CD4-positive, alpha-beta T cell treated with Interleukin-15 for 1 hour (primary cell): ENCODE results near the gene SFXN1.

ENCODE experiments used
- DNase-seq: peaks from one replicate; pipeline ENCODE4 v3.0.0-alpha.2; 2020

The SFXN1 gene

GRCh38 chr5:175544108-175544511 lies 65.8 kb downstream of the SFXN1 start:
- no peak for DNase-seq

DNA sequence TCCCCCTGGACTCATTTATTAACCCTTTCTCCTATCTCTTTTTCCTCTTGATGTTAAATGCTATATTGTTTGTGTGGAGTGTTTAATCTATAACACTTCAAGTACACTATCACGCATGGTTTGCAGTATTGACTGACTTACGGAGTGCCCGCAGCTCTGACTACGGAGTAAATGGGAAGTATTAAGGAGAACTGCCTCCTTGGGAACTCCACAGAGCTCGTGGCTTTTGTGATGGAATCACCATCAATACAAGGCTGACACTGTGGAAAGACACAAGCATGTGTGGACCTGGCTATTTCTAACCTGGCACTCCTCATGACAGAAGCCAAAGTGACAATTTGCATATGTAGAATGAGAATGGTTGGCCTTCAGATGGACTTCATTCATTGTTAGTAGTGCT lies 66.2 kb downstream of the SFXN1 start:
- no peak for DNase-seq

DNA sequence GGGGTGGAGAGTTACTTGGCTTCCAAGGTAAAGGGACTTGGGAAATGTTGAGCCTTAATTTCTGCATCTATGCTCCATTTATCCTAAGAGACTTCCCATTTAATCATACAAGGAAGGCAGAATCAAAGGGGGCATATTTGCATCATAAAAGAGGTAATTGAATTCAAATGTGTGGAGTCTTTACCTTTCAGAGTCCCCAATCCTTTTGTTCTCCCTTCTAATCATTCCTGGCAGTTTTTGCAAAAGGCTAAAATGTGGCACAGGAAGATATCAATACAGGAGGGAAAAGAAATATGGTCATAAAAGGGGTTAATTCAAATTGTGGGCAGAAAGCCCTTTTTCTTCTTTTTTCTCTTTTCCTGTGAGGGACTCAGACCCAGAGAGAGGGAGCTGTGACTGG lies 69.5 kb downstream of the SFXN1 start:
- DNase-seq = no peak

DNA sequence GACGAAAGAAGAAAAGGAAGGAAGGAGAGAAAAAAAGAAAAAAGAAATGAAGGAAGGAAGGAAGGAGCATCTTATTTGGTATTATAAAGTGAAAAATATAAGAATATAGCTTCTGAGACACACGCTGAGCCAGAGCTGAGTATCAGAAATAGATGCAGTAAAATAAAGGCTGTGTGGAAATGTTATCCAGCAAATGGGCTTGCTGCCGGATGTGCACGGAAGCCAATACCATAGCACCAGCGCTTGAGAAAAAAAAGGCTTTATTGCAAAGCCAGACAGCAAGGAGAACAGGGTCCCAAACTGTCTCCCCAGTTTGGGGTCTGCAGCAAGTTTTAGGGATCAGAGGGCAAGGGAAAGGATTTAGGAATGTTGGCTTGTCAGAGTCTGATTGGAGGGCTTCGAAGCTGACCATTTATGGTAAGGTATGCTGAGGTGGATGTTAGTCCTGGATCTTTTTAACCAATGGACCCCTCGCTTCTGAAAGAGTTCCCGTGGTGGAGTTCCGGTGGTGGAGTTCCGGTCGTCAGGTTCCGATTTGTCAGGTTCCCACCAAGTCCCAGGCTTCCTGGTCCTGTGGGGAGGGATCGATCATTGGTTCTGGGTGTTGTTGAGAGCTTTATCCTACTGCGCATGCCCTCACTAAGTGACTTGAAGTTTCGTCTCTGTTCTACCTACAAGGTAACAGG lies 70.4 kb downstream of the SFXN1 start:
- no peak for DNase-seq

DNA sequence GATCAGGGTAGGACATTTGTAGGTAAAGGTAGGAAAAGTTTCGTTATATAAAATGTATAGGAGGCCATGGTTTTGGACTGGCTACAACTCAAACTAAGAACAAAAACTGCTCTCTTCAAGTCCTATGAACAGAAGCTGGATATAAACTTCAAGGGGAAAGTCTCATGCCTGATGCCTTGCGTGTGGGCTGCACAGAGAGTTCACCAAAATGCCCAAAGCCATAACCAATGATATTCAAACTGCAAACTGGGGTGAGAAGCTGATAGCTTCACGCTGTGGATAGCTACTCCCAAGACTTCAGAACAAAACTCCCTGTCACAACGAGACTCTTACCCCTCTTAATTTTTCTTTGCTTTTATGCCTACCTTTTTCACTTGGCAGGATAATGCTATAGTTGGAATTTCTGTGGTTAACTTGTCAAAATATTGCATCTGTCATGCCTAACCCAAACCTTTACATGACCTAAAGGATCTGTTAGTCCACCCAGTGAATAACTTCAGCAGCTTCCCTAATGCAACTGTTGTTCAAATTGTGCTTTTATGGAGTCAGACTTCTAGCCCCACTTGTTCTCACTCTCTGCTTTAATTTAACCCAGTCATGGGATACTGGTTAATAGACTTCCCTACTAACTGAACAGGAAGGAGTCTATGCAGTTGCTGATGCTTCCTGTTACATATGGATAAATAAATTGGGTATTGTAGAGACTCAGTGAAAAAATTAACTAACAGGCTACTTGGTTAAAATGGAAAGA lies 71.9 kb downstream of the SFXN1 start:
- DNase-seq = no peak

- no peak for DNase-seq
These were observed 72.9 kb downstream of the SFXN1 start for GRCh38 chr5:175551266-175551665.

GRCh38 chr5:175554296-175554695 lies 75.9 kb downstream of the SFXN1 start:
- no peak for DNase-seq

- DNase-seq = no peak
These were observed 76.9 kb downstream of the SFXN1 start for GRCh38 chr5:175555168-175555785.

DNA sequence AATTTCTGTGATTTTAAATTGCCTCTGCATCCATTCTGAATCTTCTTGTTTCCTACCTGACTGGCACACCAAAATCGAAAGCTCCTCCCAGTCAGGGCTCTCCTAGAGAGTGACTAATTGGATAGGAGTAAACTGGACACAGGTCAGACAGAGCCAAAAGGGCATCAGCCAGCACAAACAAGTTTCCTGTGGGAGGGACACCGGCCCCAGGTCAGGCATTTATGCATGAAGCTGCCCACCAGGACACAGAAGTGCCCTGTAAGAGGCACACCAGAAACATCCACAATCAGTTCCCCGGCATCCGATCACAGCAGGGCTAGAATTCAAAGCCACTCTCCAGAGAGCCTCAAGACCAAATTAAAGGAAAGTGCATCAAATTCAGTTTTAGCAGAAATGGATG lies 78.4 kb downstream of the SFXN1 start:
- no peak for DNase-seq

DNA sequence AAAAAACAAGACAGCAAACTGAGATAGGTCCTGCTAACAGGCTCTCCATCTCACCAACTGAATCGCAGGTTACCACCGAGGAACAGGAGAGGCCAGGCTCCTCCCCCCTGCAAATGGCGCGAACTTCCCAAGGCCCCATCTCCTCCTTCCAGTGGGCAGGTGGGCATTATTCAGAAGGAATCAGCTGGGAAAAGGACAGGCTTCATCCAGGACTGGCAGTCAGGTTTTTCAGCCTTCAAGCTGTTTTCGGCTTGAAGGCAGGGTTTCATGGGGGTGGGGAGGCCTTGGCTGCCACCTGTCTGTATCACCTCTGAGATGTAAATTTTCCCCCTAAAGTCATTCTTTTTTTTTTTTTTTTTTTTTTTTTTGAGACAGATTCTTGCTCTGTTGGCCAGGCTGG lies 79.4 kb downstream of the SFXN1 start:
- no peak for DNase-seq

- no peak for DNase-seq
These were observed 80.6 kb downstream of the SFXN1 start for GRCh38 chr5:175558801-175559480.

GRCh38 chr5:175560011-175560410 lies 81.7 kb downstream of the SFXN1 start:
- DNase-seq = no peak

DNA sequence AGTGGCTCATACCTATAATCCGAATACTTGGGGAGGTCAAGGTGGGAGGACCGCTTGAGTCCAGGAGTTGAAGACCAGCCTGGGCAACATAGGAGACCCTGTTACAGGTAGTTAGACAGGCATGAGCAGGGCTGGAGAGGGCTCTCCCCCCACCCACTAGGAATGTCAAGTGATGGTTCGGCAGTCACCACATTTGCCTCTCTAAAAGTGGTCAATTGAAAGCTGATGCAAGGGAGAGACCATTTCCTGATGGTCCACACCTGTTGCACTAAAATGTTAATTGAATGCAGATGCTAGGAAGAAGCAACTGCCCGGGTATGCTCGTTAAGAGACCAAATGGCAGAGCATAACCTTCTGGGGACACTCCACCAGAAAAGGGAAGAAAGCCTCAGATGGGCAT lies 82.7 kb downstream of the SFXN1 start:
- DNase-seq = no peak

- DNase-seq = no peak
These were observed 86.4 kb downstream of the SFXN1 start for GRCh38 chr5:175564716-175565115.

DNA sequence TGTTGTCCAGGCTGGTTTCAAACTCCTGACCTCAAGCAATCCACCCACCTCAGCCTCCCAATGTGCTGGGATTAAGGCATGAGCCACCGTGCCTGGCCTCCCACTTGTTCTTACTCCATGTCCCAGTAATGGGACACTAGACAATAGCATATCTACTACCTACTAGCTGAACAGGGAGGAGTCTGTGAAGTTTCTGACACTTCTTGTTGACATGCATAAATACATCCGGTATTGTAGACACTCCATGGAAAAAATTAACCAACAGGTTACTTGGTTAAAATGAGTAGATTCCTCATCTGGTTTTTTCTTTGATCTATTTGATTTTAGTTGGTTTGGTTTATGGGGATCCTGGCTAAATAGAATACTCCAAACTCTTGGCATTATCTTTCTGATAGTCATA lies 88.3 kb downstream of the SFXN1 start:
- DNase-seq = no peak

GRCh38 chr5:175567954-175568353 lies 89.6 kb downstream of the SFXN1 start:
- DNase-seq = no peak

- no peak for DNase-seq
These were observed 91.3 kb downstream of the SFXN1 start for GRCh38 chr5:175569701-175570100.

DNA sequence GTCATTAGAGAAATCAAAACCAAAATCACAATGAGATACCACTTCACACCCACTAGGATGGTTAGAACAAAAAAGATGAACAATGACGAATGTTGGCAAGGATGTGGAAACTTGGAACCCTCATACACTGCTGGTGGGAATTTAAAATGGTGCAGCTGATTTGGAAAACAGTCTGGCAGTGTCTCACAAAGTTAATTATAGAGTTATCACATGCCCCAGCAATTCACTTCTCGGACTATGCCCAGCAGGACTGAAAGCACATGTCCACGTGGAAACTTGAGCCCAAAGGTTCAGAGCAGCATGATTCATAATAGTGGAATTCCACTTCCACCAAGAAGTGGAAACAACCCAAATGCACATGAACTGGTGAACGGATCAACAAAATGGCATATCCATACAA lies 94.5 kb downstream of the SFXN1 start:
- no peak for DNase-seq

- no peak for DNase-seq
These were observed 95.3 kb downstream of the SFXN1 start for GRCh38 chr5:175573493-175574269.

- no peak for DNase-seq
These were observed 96.9 kb downstream of the SFXN1 start for GRCh38 chr5:175575301-175575700.

DNA sequence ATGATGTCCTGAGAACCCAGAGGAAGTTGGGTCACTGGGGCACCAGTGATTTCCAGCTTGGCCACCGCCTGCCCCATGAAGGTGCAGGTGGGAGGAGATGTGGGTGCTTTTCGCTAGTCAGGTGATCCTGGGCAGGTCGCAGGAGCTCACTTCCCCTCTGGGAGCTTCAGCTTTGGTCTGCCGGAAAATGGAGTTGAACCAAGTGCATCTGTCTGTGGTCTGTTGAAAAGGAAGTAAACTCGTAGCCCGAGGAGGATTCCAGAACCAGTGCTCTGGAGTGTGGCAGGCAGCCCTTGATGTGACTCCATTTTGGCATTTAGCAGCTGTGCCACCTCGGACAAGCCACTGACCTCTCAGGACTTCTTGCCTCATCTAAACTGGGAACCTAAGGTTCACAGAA lies 97.7 kb downstream of the SFXN1 start:
- DNase-seq = no peak

DNA sequence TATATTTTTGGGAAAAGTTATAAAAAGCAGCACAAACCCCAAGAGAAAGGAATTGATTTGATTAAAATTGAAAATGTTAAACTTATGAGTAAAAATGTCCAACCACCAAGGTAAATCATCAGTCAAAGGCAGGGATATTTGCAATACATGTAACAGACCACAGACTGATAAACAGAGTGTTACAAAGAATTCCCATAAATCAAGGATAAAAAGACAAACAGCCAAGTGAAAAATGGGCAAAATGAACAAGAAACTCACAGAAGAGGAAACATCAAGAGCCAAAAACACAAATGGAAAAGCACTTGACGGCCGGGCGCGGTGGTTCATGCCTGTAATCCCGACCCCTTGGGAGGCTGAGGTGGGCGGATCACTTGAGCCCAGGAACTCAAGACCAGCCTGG lies 98.2 kb downstream of the SFXN1 start:
- no peak for DNase-seq
